HEK293 (cell line): ENCODE data around the gene APOLD1.

Experiments
- KLF1 ChIP-seq: fragments of 450-650 bp; formaldehyde crosslinking; IDR thresholded peaks from 2 replicates; pipeline ENCODE4 v1.5.1; 2016; ENCODE audit warnings: missing biosample characterization, missing genetic modification characterization
- KLF16 ChIP-seq: fragments of 450-650 bp; formaldehyde crosslinking; IDR thresholded peaks from 2 replicates; pipeline ENCODE4 v1.5.1; 2017; ENCODE audit warnings: missing biosample characterization, missing genetic modification characterization
- OSR2 ChIP-seq: fragments of 450-650 bp; formaldehyde crosslinking; IDR thresholded peaks from 2 replicates; pipeline ENCODE4 v1.5.1; 2016; ENCODE audit warnings: missing biosample characterization, missing genetic modification characterization
- ZBTB21 ChIP-seq: fragments of 450-650 bp; formaldehyde crosslinking; IDR thresholded peaks from 2 replicates; pipeline ENCODE4 v1.5.1; 2017; ENCODE audit warnings: missing biosample characterization, missing genetic modification characterization
- ZBTB7A ChIP-seq: fragments of 450-650 bp; formaldehyde crosslinking; IDR thresholded peaks from 2 replicates; pipeline ENCODE4 v1.5.1; 2016; ENCODE audit warnings: low read depth, missing biosample characterization, missing genetic modification characterization
- ZFHX2 ChIP-seq: fragments of 450-650 bp; formaldehyde crosslinking; conservative IDR thresholded peaks from 2 replicates; pipeline ENCODE4 v1.5.1; 2016; ENCODE audit warnings: missing biosample characterization, missing genetic modification characterization
- ZFP3 ChIP-seq: fragments of 450-650 bp; formaldehyde crosslinking; IDR thresholded peaks from 2 replicates; pipeline ENCODE4 v1.5.1; 2016; ENCODE audit warnings: low read depth, missing biosample characterization, missing genetic modification characterization
- ZNF114 ChIP-seq: fragments of 450-650 bp; formaldehyde crosslinking; IDR thresholded peaks from 2 replicates; pipeline ENCODE4 v1.5.0; 2017; ENCODE audit warnings: missing biosample characterization, missing genetic modification characterization
- ZNF121 ChIP-seq: fragments of 450-650 bp; formaldehyde crosslinking; IDR thresholded peaks from 2 replicates; pipeline ENCODE4 v1.5.1; 2016; ENCODE audit warnings: missing biosample characterization, missing genetic modification characterization
- ZNF175 ChIP-seq: fragments of 450-650 bp; formaldehyde crosslinking; IDR thresholded peaks from 2 replicates; pipeline ENCODE4 v1.5.1; 2016; ENCODE audit warnings: missing biosample characterization, missing genetic modification characterization
- ZNF221 ChIP-seq: fragments of 450-650 bp; formaldehyde crosslinking; IDR thresholded peaks from 2 replicates; pipeline ENCODE4 v1.5.1; 2017; ENCODE audit warnings: missing biosample characterization, missing genetic modification characterization, borderline replicate concordance
- ZNF23 ChIP-seq: fragments of 450-650 bp; formaldehyde crosslinking; IDR thresholded peaks from 2 replicates; pipeline ENCODE4 v1.5.1; 2016; ENCODE audit warnings: missing biosample characterization, missing genetic modification characterization, borderline replicate concordance
- ZNF324 ChIP-seq: fragments of 450-650 bp; formaldehyde crosslinking; IDR thresholded peaks from 2 replicates; pipeline ENCODE4 v1.5.1; 2016; ENCODE audit warnings: missing biosample characterization, missing genetic modification characterization
- ZNF391 ChIP-seq: fragments of 450-650 bp; formaldehyde crosslinking; IDR thresholded peaks from 2 replicates; pipeline ENCODE4 v1.5.1; 2016; ENCODE audit warnings: low read depth, missing biosample characterization, missing genetic modification characterization, borderline replicate concordance
- ZNF433 ChIP-seq: fragments of 450-650 bp; formaldehyde crosslinking; IDR thresholded peaks from 2 replicates; pipeline ENCODE4 v1.5.1; 2016; ENCODE audit warnings: missing biosample characterization, missing genetic modification characterization, low read depth
- ZNF530 ChIP-seq: fragments of 450-650 bp; formaldehyde crosslinking; IDR thresholded peaks from 2 replicates; pipeline ENCODE4 v1.5.1; 2016; ENCODE audit warnings: low read depth, missing biosample characterization, missing genetic modification characterization
- ZNF571 ChIP-seq: fragments of 450-650 bp; formaldehyde crosslinking; IDR thresholded peaks from 2 replicates; pipeline ENCODE4 v1.5.0; 2017; ENCODE audit warnings: missing biosample characterization, missing genetic modification characterization
- ZNF585B ChIP-seq: fragments of 450-650 bp; formaldehyde crosslinking; IDR thresholded peaks from 2 replicates; pipeline ENCODE4 v1.5.1; 2016; ENCODE audit warnings: missing biosample characterization, missing genetic modification characterization
- ZNF629 ChIP-seq: fragments of 450-650 bp; formaldehyde crosslinking; IDR thresholded peaks from 2 replicates; pipeline ENCODE4 v1.5.1; 2017; ENCODE audit warnings: missing biosample characterization, missing genetic modification characterization
- ZNF658 ChIP-seq: fragments of 450-650 bp; formaldehyde crosslinking; IDR thresholded peaks from 2 replicates; pipeline ENCODE4; 2016; ENCODE audit warnings: missing biosample characterization, missing genetic modification characterization
- ZNF776 ChIP-seq: fragments of 450-650 bp; formaldehyde crosslinking; IDR thresholded peaks from 2 replicates; pipeline ENCODE4 v1.5.0; 2017; ENCODE audit warnings: missing biosample characterization, missing genetic modification characterization, borderline replicate concordance
- ZNF777 ChIP-seq: fragments of 450-650 bp; formaldehyde crosslinking; IDR thresholded peaks from 2 replicates; pipeline ENCODE4 v1.5.1; 2017; ENCODE audit warnings: missing biosample characterization, missing genetic modification characterization, borderline replicate concordance
- TF ChIP-seq, protein P1 (sequence below): IDR thresholded peaks from 2 replicates; pipeline ENCODE4 v1.6.1; 2011; ENCODE audit warnings: mild to moderate bottlenecking, low read depth, low read length, borderline replicate concordance
- TF ChIP-seq, protein P2 (sequence below): fragments of 450-650 bp; formaldehyde crosslinking; IDR thresholded peaks from 2 replicates; pipeline ENCODE4 v1.5.1; 2016; ENCODE audit warnings: missing biosample characterization, missing genetic modification characterization
- TF ChIP-seq, protein P3 (sequence below): fragments of 450-650 bp; formaldehyde crosslinking; IDR thresholded peaks from 2 replicates; pipeline ENCODE4 v1.5.1; 2016; ENCODE audit warnings: missing biosample characterization, missing genetic modification characterization
- TF ChIP-seq, protein P4 (sequence below): fragments of 450-650 bp; formaldehyde crosslinking; IDR thresholded peaks from 2 replicates; pipeline ENCODE4 v1.5.1; 2016; ENCODE audit warnings: missing biosample characterization, missing genetic modification characterization
- TF ChIP-seq, protein P5 (sequence below): fragments of 450-650 bp; formaldehyde crosslinking; IDR thresholded peaks from 2 replicates; pipeline ENCODE4 v1.5.1; 2016; ENCODE audit warnings: missing biosample characterization, missing genetic modification characterization
- TF ChIP-seq, protein P6 (sequence below): fragments of 450-650 bp; formaldehyde crosslinking; IDR thresholded peaks from 2 replicates; pipeline ENCODE4 v1.5.1; 2016; ENCODE audit warnings: missing biosample characterization, missing genetic modification characterization

APOLD1 gene

DNA sequence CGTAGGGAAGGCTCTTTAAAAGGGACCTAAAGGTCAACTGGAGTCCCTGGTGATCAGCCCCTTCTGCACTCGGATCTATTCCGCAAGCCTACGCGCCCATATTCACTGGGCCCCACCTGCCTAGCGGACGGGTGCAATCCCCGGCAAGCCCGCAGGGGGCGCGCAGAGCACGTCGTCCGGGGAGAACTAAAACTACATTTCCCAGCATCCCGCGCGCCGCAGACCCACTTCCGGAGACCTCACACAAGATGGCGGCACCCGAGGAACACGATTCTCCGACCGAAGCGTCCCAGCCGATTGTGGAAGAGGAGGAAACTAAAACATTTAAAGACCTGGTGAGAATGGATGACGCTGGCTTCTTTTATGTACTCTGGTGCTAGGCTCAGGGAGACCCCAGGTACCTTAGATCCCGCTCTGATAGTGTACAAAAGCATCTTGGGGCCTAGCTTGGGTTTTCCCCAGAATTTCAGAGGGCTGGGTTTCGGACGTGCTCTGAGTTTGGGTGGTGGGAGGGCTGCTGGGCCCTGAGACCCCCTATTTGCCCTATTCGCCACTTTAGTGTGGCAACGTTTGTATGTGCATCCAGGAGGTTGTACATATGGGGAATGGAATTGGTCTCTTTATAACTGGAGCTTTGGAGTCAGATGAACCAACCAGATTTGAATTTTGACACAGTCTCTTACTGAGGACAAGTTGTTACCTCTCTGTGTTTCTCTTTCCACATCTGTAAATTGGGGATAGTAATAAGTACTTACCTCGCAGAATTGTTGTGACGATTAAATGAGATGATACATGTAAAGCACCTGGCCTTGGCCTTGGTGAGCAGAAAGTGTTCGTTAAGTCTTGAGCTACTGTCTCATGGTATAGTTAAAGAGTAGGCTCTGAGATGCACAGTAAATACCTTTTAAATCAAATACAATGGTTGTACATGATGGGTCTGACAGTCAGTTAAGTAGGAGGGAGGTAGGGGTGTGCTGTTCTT, 28.0 kb downstream of the APOLD1 start, which contains the start of gene DDX47 (continued):
- TF ChIP-seq ZNF324 (tag by site-specific recombination) (no peak), ZNF776 (tag by site-specific recombination) (no peak), OSR2 (tag by site-specific recombination) (no peak), ZNF121 (tag by site-specific recombination) (no peak), ZFHX2 (tag by site-specific recombination) (no peak), ZNF571 (tag by site-specific recombination) (no peak), ZNF221 (tag by site-specific recombination) (no peak), ZNF530 (tag by site-specific recombination) (no peak), ZNF391 (0 out of 2 replicates have a peak, but pooled peaks have one; percentile 43), KLF16 (no peak), ZBTB21 (tag by site-specific recombination) (0 out of 2 replicates have a peak, but pooled peaks have one; percentile 19), ZNF777 (tag by site-specific recombination) (0 out of 2 replicates have a peak, but pooled peaks have one; percentile 46), ZNF114 (tag by site-specific recombination) (no peak), ZNF585B (tag by site-specific recombination) (no peak), ZNF23 (tag by site-specific recombination) (no peak), ZNF658 (tag by site-specific recombination) (no peak), ZNF629 (tag by site-specific recombination) (peak; percentile 57; the same call in 1 of the 2 replicates), ZNF433 (tag by site-specific recombination) (no peak), KLF1 (no peak), ZFP3 (tag by site-specific recombination) (no peak), ZBTB7A (tag by site-specific recombination) (0 out of 2 replicates have a peak, but pooled peaks have one; percentile 80), ZNF175 (tag by site-specific recombination) (no peak)
- TF ChIP-seq, protein P1, sequence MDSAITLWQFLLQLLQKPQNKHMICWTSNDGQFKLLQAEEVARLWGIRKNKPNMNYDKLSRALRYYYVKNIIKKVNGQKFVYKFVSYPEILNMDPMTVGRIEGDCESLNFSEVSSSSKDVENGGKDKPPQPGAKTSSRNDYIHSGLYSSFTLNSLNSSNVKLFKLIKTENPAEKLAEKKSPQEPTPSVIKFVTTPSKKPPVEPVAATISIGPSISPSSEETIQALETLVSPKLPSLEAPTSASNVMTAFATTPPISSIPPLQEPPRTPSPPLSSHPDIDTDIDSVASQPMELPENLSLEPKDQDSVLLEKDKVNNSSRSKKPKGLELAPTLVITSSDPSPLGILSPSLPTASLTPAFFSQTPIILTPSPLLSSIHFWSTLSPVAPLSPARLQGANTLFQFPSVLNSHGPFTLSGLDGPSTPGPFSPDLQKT: no peak
- TF ChIP-seq, protein P2, sequence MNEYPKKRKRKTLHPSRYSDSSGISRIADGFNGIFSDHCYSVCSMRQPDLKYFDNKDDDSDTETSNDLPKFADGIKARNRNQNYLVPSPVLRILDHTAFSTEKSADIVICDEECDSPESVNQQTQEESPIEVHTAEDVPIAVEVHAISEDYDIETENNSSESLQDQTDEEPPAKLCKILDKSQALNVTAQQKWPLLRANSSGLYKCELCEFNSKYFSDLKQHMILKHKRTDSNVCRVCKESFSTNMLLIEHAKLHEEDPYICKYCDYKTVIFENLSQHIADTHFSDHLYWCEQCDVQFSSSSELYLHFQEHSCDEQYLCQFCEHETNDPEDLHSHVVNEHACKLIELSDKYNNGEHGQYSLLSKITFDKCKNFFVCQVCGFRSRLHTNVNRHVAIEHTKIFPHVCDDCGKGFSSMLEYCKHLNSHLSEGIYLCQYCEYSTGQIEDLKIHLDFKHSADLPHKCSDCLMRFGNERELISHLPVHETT: peak; percentile 49; the same call in 1 of the 2 replicates
- TF ChIP-seq, protein P3, sequence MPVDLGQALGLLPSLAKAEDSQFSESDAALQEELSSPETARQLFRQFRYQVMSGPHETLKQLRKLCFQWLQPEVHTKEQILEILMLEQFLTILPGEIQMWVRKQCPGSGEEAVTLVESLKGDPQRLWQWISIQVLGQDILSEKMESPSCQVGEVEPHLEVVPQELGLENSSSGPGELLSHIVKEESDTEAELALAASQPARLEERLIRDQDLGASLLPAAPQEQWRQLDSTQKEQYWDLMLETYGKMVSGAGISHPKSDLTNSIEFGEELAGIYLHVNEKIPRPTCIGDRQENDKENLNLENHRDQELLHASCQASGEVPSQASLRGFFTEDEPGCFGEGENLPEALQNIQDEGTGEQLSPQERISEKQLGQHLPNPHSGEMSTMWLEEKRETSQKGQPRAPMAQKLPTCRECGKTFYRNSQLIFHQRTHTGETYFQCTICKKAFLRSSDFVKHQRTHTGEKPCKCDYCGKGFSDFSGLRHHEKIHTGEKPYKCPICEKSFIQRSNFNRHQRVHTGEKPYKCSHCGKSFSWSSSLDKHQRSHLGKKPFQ: no peak
- TF ChIP-seq, protein P4, sequence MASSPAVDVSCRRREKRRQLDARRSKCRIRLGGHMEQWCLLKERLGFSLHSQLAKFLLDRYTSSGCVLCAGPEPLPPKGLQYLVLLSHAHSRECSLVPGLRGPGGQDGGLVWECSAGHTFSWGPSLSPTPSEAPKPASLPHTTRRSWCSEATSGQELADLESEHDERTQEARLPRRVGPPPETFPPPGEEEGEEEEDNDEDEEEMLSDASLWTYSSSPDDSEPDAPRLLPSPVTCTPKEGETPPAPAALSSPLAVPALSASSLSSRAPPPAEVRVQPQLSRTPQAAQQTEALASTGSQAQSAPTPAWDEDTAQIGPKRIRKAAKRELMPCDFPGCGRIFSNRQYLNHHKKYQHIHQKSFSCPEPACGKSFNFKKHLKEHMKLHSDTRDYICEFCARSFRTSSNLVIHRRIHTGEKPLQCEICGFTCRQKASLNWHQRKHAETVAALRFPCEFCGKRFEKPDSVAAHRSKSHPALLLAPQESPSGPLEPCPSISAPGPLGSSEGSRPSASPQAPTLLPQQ (tag by site-specific recombination): peak; percentile 100
- TF ChIP-seq, protein P5, sequence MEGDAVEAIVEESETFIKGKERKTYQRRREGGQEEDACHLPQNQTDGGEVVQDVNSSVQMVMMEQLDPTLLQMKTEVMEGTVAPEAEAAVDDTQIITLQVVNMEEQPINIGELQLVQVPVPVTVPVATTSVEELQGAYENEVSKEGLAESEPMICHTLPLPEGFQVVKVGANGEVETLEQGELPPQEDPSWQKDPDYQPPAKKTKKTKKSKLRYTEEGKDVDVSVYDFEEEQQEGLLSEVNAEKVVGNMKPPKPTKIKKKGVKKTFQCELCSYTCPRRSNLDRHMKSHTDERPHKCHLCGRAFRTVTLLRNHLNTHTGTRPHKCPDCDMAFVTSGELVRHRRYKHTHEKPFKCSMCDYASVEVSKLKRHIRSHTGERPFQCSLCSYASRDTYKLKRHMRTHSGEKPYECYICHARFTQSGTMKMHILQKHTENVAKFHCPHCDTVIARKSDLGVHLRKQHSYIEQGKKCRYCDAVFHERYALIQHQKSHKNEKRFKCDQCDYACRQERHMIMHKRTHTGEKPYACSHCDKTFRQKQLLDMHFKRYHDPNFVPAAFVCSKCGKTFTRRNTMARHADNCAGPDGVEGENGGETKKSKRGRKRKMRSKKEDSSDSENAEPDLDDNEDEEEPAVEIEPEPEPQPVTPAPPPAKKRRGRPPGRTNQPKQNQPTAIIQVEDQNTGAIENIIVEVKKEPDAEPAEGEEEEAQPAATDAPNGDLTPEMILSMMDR (tag by site-specific recombination): peak; percentile 96
- TF ChIP-seq, protein P6, sequence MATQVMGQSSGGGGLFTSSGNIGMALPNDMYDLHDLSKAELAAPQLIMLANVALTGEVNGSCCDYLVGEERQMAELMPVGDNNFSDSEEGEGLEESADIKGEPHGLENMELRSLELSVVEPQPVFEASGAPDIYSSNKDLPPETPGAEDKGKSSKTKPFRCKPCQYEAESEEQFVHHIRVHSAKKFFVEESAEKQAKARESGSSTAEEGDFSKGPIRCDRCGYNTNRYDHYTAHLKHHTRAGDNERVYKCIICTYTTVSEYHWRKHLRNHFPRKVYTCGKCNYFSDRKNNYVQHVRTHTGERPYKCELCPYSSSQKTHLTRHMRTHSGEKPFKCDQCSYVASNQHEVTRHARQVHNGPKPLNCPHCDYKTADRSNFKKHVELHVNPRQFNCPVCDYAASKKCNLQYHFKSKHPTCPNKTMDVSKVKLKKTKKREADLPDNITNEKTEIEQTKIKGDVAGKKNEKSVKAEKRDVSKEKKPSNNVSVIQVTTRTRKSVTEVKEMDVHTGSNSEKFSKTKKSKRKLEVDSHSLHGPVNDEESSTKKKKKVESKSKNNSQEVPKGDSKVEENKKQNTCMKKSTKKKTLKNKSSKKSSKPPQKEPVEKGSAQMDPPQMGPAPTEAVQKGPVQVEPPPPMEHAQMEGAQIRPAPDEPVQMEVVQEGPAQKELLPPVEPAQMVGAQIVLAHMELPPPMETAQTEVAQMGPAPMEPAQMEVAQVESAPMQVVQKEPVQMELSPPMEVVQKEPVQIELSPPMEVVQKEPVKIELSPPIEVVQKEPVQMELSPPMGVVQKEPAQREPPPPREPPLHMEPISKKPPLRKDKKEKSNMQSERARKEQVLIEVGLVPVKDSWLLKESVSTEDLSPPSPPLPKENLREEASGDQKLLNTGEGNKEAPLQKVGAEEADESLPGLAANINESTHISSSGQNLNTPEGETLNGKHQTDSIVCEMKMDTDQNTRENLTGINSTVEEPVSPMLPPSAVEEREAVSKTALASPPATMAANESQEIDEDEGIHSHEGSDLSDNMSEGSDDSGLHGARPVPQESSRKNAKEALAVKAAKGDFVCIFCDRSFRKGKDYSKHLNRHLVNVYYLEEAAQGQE: 0 out of 2 replicates have a peak, but pooled peaks have one; percentile 23
